ENCODE data around the gene STK35.

STK35 gene

DNA sequence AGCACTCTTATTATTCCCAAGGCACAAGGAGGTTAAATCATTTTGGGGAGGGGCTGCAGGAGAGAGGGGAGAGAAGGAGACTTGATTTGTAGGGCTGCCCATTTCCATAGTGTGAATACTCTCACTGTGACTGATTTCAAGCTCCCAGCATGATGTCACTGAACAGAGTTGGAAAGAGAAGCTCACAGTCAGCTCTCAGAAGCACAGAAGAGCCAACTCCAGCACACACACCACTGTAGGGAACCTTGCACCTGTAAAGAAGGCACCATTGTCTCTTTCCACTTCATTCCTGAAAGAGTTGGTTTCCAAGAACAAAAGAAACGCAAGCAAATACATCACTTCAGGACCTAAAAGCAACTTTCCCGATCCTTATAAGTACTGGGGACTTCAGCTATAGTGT lies 12.7 kb upstream of the STK35 start:
- H2AFZ ChIP-seq (ENCODE audit: low read length) = no peak overlapping the region
- TF ChIP-seq, protein P1, sequence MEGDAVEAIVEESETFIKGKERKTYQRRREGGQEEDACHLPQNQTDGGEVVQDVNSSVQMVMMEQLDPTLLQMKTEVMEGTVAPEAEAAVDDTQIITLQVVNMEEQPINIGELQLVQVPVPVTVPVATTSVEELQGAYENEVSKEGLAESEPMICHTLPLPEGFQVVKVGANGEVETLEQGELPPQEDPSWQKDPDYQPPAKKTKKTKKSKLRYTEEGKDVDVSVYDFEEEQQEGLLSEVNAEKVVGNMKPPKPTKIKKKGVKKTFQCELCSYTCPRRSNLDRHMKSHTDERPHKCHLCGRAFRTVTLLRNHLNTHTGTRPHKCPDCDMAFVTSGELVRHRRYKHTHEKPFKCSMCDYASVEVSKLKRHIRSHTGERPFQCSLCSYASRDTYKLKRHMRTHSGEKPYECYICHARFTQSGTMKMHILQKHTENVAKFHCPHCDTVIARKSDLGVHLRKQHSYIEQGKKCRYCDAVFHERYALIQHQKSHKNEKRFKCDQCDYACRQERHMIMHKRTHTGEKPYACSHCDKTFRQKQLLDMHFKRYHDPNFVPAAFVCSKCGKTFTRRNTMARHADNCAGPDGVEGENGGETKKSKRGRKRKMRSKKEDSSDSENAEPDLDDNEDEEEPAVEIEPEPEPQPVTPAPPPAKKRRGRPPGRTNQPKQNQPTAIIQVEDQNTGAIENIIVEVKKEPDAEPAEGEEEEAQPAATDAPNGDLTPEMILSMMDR (IDR thresholded peaks at IDR 0.05; ENCODE audit: low read length) = no peak
- TF ChIP-seq EZH2 (IDR thresholded peaks at IDR 0.05; ENCODE audit: borderline replicate concordance, low read length) = no peak
- peaks cover 4% of the 10 kb centered on the region; the same call in 1 of the 2 replicates for H3K27me3 ChIP-seq (ENCODE audit: insufficient read depth, low read length)
- H3K4me2 ChIP-seq (ENCODE audit: low read length) = no peak overlapping the region
- no peaks in the 10 kb centered on the region for H4K20me1 ChIP-seq (ENCODE audit: insufficient read depth, low read length)
- no peak overlapping the region for H3K9ac ChIP-seq (ENCODE audit: low read length)
- no peak overlapping the region for H3K4me3 ChIP-seq (ENCODE audit: low read depth, low read length, poor library complexity, severe bottlenecking)
- no peaks in the 10 kb centered on the region for H3K9me3 ChIP-seq (ENCODE audit: low read length)
- H3K4me1 ChIP-seq (ENCODE audit: insufficient read depth, low read length, severe bottlenecking) = no peaks in the 10 kb centered on the region
- H3K27ac ChIP-seq (ENCODE audit: low read depth, low read length, poor library complexity, severe bottlenecking) = no peak overlapping the region
- no peaks in the 10 kb centered on the region for H3K36me3 ChIP-seq (ENCODE audit: insufficient read depth, low read length)
- H3F3A ChIP-seq (ENCODE audit: insufficient read depth, low read length) = no peaks in the 10 kb centered on the region
- H3K79me2 ChIP-seq (ENCODE audit: insufficient read depth, low read length) = no peaks in the 10 kb centered on the region
- H3K9me2 ChIP-seq (ENCODE audit: low read depth, low read length) = no peaks in the 10 kb centered on the region

DNA sequence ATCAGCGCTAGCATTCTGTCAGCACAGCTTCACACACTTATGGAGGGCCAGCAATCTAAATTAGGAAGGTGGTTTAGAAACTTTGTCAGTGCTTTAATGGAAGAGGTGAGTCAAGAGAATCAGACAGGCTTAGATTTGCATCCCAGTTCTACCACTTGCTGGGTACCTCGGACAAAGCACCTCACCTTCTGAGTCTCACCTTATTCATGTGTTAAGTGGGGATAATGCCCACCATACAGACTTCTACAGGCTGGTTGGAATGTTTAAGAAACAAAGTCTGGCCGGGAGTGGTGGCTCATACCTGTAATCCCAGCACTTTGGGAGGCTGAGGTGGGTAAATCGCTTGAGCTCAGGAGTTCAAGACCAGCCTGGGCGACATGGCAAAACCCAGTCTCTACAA lies 12.2 kb upstream of the STK35 start:
- Histone ChIP-seq H3K9me3 (ENCODE audit: low read length) (no peaks in the 10 kb centered on the region), H3K4me3 (ENCODE audit: low read depth, low read length, poor library complexity, severe bottlenecking) (no peak overlapping the region), H3K36me3 (ENCODE audit: insufficient read depth, low read length) (no peaks in the 10 kb centered on the region), H2AFZ (ENCODE audit: low read length) (no peak overlapping the region), H4K20me1 (ENCODE audit: insufficient read depth, low read length) (no peaks in the 10 kb centered on the region), H3K79me2 (ENCODE audit: insufficient read depth, low read length) (no peaks in the 10 kb centered on the region), H3K4me1 (ENCODE audit: insufficient read depth, low read length, severe bottlenecking) (no peaks in the 10 kb centered on the region), H3F3A (ENCODE audit: insufficient read depth, low read length) (no peaks in the 10 kb centered on the region), H3K9me2 (ENCODE audit: low read depth, low read length) (no peaks in the 10 kb centered on the region), H3K27ac (ENCODE audit: low read depth, low read length, poor library complexity, severe bottlenecking) (no peak overlapping the region), H3K4me2 (ENCODE audit: low read length) (no peak overlapping the region), H3K9ac (ENCODE audit: low read length) (no peak overlapping the region), H3K27me3 (ENCODE audit: insufficient read depth, low read length) (peaks cover 4% of the 10 kb centered on the region; the same call in 1 of the 2 replicates)
- TF ChIP-seq, protein P1 (IDR thresholded peaks at IDR 0.05; ENCODE audit: low read length) = no peak
- TF ChIP-seq EZH2 (IDR thresholded peaks at IDR 0.05; ENCODE audit: borderline replicate concordance, low read length) = no peak

DNA sequence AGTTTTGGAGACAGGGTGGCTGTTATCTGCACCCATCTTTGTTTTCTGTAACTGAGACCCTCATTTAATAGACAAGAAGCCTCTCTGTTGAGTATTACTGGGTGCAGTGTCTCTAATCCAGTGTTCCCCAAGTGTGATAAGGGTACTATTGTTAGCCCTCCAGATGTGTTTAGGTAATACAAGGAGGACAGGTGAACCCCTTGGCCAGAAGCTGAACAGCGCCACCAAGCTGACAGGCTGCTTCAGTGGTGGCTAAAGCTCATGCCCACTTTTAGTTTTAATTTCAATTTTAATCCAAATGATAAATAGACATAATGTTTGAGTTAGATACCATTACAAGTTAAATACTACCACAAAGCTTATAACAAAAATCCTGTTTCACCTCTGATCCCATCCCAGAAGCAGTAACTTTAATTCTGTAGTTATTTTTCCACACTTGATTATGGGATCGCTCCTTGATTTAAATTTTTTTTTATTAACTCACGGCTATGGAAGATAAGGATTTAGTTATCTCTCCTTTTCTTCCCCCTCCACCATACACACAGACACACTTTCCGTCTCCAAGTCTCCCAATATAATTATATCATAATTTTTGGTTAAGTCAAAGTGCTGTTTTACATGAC lies 8.4 kb upstream of the STK35 start:
- H3K4me3 ChIP-seq (ENCODE audit: low read depth, low read length, poor library complexity, severe bottlenecking) = no peak overlapping the region
- no peaks in the 10 kb centered on the region for H3K9me3 ChIP-seq (ENCODE audit: low read length)
- no peak overlapping the region for H3K9ac ChIP-seq (ENCODE audit: low read length)
- H2AFZ ChIP-seq (ENCODE audit: low read length) = no peak overlapping the region
- no peaks in the 10 kb centered on the region for H3K36me3 ChIP-seq (ENCODE audit: insufficient read depth, low read length)
- H3K4me2 ChIP-seq (ENCODE audit: low read length) = no peak overlapping the region
- H3K27ac ChIP-seq (ENCODE audit: low read depth, low read length, poor library complexity, severe bottlenecking) = no peak overlapping the region
- no peaks in the 10 kb centered on the region for H3F3A ChIP-seq (ENCODE audit: insufficient read depth, low read length)
- H4K20me1 ChIP-seq (ENCODE audit: insufficient read depth, low read length) = no peaks in the 10 kb centered on the region
- TF ChIP-seq, protein P1 (IDR thresholded peaks at IDR 0.05; ENCODE audit: low read length) = peak; percentile 88
- TF ChIP-seq EZH2 (IDR thresholded peaks at IDR 0.05; ENCODE audit: borderline replicate concordance, low read length) = no peak
- H3K79me2 ChIP-seq (ENCODE audit: insufficient read depth, low read length) = no peaks in the 10 kb centered on the region
- no peaks in the 10 kb centered on the region for H3K9me2 ChIP-seq (ENCODE audit: low read depth, low read length)
- no peaks in the 10 kb centered on the region for H3K27me3 ChIP-seq (ENCODE audit: insufficient read depth, low read length)
- no peaks in the 10 kb centered on the region for H3K4me1 ChIP-seq (ENCODE audit: insufficient read depth, low read length, severe bottlenecking)

All from OCI-LY1 (cell line).